MM.1S (cell line): ENCODE results near the gene MOB3B.

Experiments
- DNase-seq: peaks from one replicate; pipeline ENCODE4 v3.0.0-alpha.2; 2015
- H2AFZ ChIP-seq: fragments of 300-600 bp; sonication (generic); 2 replicates; pipeline ENCODE4 v1.6.0; 2016; ENCODE audit warnings: antibody characterized with exemption, low read length
- H3F3A ChIP-seq: fragments of 300-600 bp; sonication (generic); 2 replicates; pipeline ENCODE4 v1.6.1; 2016; ENCODE audit warnings: mild to moderate bottlenecking, antibody characterized with exemption, low read length, moderate library complexity, mixed read lengths; ENCODE audit not compliant: insufficient read depth
- H3K27ac ChIP-seq: fragments of 300-600 bp; sonication (generic); 2 replicates; pipeline ENCODE4 v1.5.1; 2016; ENCODE audit warnings: mild to moderate bottlenecking, low read length
- H3K27me3 ChIP-seq: fragments of 300-600 bp; sonication (generic); replicated peaks from 2 replicates; pipeline ENCODE4 v1.6.0; 2016; ENCODE audit warnings: low read length; ENCODE audit not compliant: insufficient read depth
- H3K36me3 ChIP-seq: fragments of 300-600 bp; sonication (generic); replicated peaks from 2 replicates; pipeline ENCODE4 v1.6.1; 2016; ENCODE audit warnings: mild to moderate bottlenecking, low read length, mixed read lengths; ENCODE audit not compliant: insufficient read depth
- H3K4me1 ChIP-seq: fragments of 300-600 bp; sonication (generic); 2 replicates; pipeline ENCODE4 v1.6.1; 2016; ENCODE audit warnings: low read length, mixed read lengths
- H3K4me2 ChIP-seq: fragments of 300-600 bp; sonication (generic); 2 replicates; pipeline ENCODE4 v1.6.0; 2016; ENCODE audit warnings: low read depth, low read length
- H3K4me3 ChIP-seq: fragments of 300-600 bp; sonication (generic); 2 replicates; pipeline ENCODE4 v1.5.1; 2016; ENCODE audit warnings: low read length, mixed read lengths
- H3K79me2 ChIP-seq: fragments of 300-600 bp; sonication (generic); 2 replicates; pipeline ENCODE4 v1.6.1; 2016; ENCODE audit warnings: mixed run types, low read length, mixed read lengths
- H3K9ac ChIP-seq: fragments of 300-600 bp; sonication (generic); 2 replicates; pipeline ENCODE4 v1.6.1; 2016; ENCODE audit warnings: low read length, mixed read lengths
- H3K9me2 ChIP-seq: fragments of 300-600 bp; sonication (generic); replicated peaks from 2 replicates; pipeline ENCODE4 v1.6.1; 2016; ENCODE audit warnings: mild to moderate bottlenecking, low read length, mixed read lengths; ENCODE audit not compliant: insufficient read depth
- H3K9me3 ChIP-seq: fragments of 300-600 bp; sonication (generic); replicated peaks from 2 replicates; pipeline ENCODE4 v1.6.1; 2016; ENCODE audit warnings: mild to moderate bottlenecking, low read length, mixed read lengths; ENCODE audit not compliant: insufficient read depth
- H4K20me1 ChIP-seq: fragments of 300-600 bp; sonication (generic); 2 replicates; pipeline ENCODE4 v1.6.1; 2016; ENCODE audit warnings: mild to moderate bottlenecking, low read length, moderate library complexity, mixed read lengths; ENCODE audit not compliant: insufficient read depth
- CTCF ChIP-seq: fragments of 300-600 bp; sonication (generic); IDR thresholded peaks from 2 replicates; pipeline ENCODE4 v1.5.1; 2016; ENCODE audit warnings: antibody characterized with exemption, low read length, mixed read lengths
- EZH2 ChIP-seq: fragments of 300-600 bp; sonication (generic); optimal IDR thresholded peaks from 2 replicates; pipeline ENCODE3; 2017; ENCODE audit warnings: low read depth, mild to moderate bottlenecking, antibody characterized with exemption, low read length, mixed read lengths
- EZH2phosphoT487 ChIP-seq: fragments of 300-600 bp; sonication (generic); IDR thresholded peaks from 2 replicates; pipeline ENCODE4 v1.6.1; 2018; ENCODE audit warnings: antibody characterized with exemption, low read length

MOB3B gene

GRCh38 chr9:27402626-27403025, 127.0 kb downstream of the MOB3B start:
- no peak for DNase-seq
- H3K4me3 ChIP-seq = no peak overlapping the region
- H3K9me3 ChIP-seq = no peaks in the 10 kb centered on the region
- H3K27me3 ChIP-seq = no peaks in the 10 kb centered on the region
- no peak overlapping the region for H2AFZ ChIP-seq
- H3K36me3 ChIP-seq = no peaks in the 10 kb centered on the region
- H3K27ac ChIP-seq = no peak overlapping the region
- no peaks in the 10 kb centered on the region for H3F3A ChIP-seq
- H3K4me1 ChIP-seq = no peaks in the 10 kb centered on the region
- no peak overlapping the region for H3K4me2 ChIP-seq
- H3K79me2 ChIP-seq = no peaks in the 10 kb centered on the region
- no peak overlapping the region for H3K9ac ChIP-seq
- no peaks in the 10 kb centered on the region for H3K9me2 ChIP-seq
- no peak for TF ChIP-seq EZH2
- no peak for TF ChIP-seq CTCF
- no peak for TF ChIP-seq EZH2phosphoT487
- no peaks in the 10 kb centered on the region for H4K20me1 ChIP-seq

- Histone ChIP-seq H3K27ac (no peak overlapping the region), H2AFZ (no peak overlapping the region), H3K9me2 (no peaks in the 10 kb centered on the region), H3F3A (no peaks in the 10 kb centered on the region), H3K9me3 (no peaks in the 10 kb centered on the region), H4K20me1 (no peaks in the 10 kb centered on the region), H3K4me3 (no peak overlapping the region), H3K27me3 (no peaks in the 10 kb centered on the region), H3K9ac (no peak overlapping the region), H3K4me2 (no peak overlapping the region), H3K79me2 (no peaks in the 10 kb centered on the region), H3K4me1 (no peaks in the 10 kb centered on the region), H3K36me3 (no peaks in the 10 kb centered on the region)
- TF ChIP-seq EZH2 (no peak), EZH2phosphoT487 (no peak), CTCF (no peak)
- no peak for DNase-seq
These were observed 129.2 kb downstream of the MOB3B start for GRCh38 chr9:27400334-27400880.

GRCh38 chr9:27398982-27399653, 130.5 kb downstream of the MOB3B start:
- no peaks in the 10 kb centered on the region for H3K27me3 ChIP-seq
- H4K20me1 ChIP-seq = no peaks in the 10 kb centered on the region
- H3K36me3 ChIP-seq = no peaks in the 10 kb centered on the region
- no peaks in the 10 kb centered on the region for H3K9me2 ChIP-seq
- H3K4me1 ChIP-seq = no peaks in the 10 kb centered on the region
- H3K4me3 ChIP-seq = no peak overlapping the region
- no peak for TF ChIP-seq CTCF
- no peak for TF ChIP-seq EZH2phosphoT487
- TF ChIP-seq EZH2 = no peak
- H3K79me2 ChIP-seq = no peaks in the 10 kb centered on the region
- H3K4me2 ChIP-seq = no peak overlapping the region
- DNase-seq = no peak
- H3K9me3 ChIP-seq = no peaks in the 10 kb centered on the region
- H3F3A ChIP-seq = no peaks in the 10 kb centered on the region
- H3K9ac ChIP-seq = no peak overlapping the region
- H3K27ac ChIP-seq = no peak overlapping the region
- no peak overlapping the region for H2AFZ ChIP-seq
